K562 (cell line): Measurements from ENCODE around the gene SIK3. TPM values are rescaled to one million over a fixed set of nuclear protein-coding genes. Genes with fewer than 3 reads are reported as not detected.

ENCODE experiments used
- ATAC-seq: fragments of 200-7000 bp; cut with Tn5 transposase; 3 replicates; pipeline ENCODE4 v1.9.1; 2020; ENCODE audit warnings: moderate library complexity
- BruUV-seq: library from RNA; stranded (reverse); fragments of 400-500 nt; replicated peaks from 2 replicates; lab custom pipeline; 2021; lab: Mats Ljungman, UMichigan
- CTCF ChIA-PET: fragments of 300-600 bp; formaldehyde crosslinking; extraction: SDS; loops from one replicate; lab custom pipeline; 2021; ENCODE audit warnings: low intra/inter-chr PET ratio; lab: Yijun Ruan, JAX
- POLR2A ChIA-PET: fragments of 300-600, 350-650 bp; sonication (Branson Sonifier 250); formaldehyde crosslinking; extraction: SDS; loops from one replicate; lab custom pipeline; 2021; ENCODE audit warnings: antibody characterized with exemption, inconsistent platforms; lab: Yijun Ruan, JAX
- DNase-seq, 4 experiments: peaks; one replicate each; pipeline versions ENCODE4 v3.0.0 to v3.0.0-alpha.2; 2011 to 2018; ENCODE audit warnings: low spot score in 3 of 4, mixed read lengths in 3 of 4; ENCODE audit errors: extremely low read depth in 1 of 4
- FAIRE-seq: peaks from 2 replicates; lab custom pipeline; 2011; peaks lifted over from hg19 to GRCh38; lab: Jason Lieb, UNC
- H2AFZ ChIP-seq: 2 replicates; pipeline ENCODE4 v1.6.0; 2011; ENCODE audit warnings: low read depth, low read length, control low read depth, inconsistent platforms
- H3K27ac ChIP-seq: fragments of 200-600 bp; 3 replicates; pipeline ENCODE4 v1.8.0; 2011; ENCODE audit warnings: low read depth, mild to moderate bottlenecking, control low read depth, inconsistent platforms, low read length, moderate library complexity, mixed read lengths; ENCODE audit errors: extremely low read depth
- H3K27me3 ChIP-seq, 2 experiments: fragments of 300-600 bp in 1 of 2; 2 replicates in 1 of 2; 3 replicates in 1 of 2; pipeline versions ENCODE4 v1.6.0 to v1.8.0; 2011; ENCODE audit warnings: inconsistent platforms in 2 of 2, low read length in 2 of 2, mild to moderate bottlenecking in 1 of 2, mixed read lengths in 1 of 2, moderate library complexity in 1 of 2; ENCODE audit not compliant: control insufficient read depth in 2 of 2, insufficient read depth in 2 of 2
- H3K36me3 ChIP-seq: fragments of 300-600 bp; 3 replicates; pipeline ENCODE4 v1.8.0; 2011; ENCODE audit warnings: mild to moderate bottlenecking, low read length, inconsistent platforms; ENCODE audit not compliant: control insufficient read depth, insufficient read depth
- H3K4me1 ChIP-seq, 2 experiments: fragments of 200-600 bp in 1 of 2; replicated peaks in 1 of 2; 2 replicates in 1 of 2; 3 replicates in 1 of 2; pipeline versions ENCODE4 v1.5.1 to v1.8.0; 2011; ENCODE audit warnings: inconsistent platforms in 2 of 2, low read length in 2 of 2, mild to moderate bottlenecking in 1 of 2, mixed read lengths in 1 of 2, moderate library complexity in 1 of 2; ENCODE audit not compliant: control insufficient read depth in 2 of 2, insufficient read depth in 2 of 2
- H3K4me2 ChIP-seq: 2 replicates; pipeline ENCODE4 v1.6.1; 2011; ENCODE audit warnings: low read length, control low read depth, inconsistent platforms, mixed read lengths; ENCODE audit not compliant: insufficient read depth
- H3K4me3 ChIP-seq: fragments of 200-600 bp; sonication (generic), shearing (Covaris generic); 2 replicates; pipeline ENCODE4 v1.5.1; 2016; ENCODE audit warnings: control low read depth, inconsistent platforms
- H3K79me2 ChIP-seq: fragments of 200-600 bp; 3 replicates; pipeline ENCODE4 v1.8.0; 2011; ENCODE audit warnings: low read length, inconsistent platforms; ENCODE audit not compliant: control insufficient read depth, insufficient read depth
- H3K9ac ChIP-seq, 2 experiments: 2 replicates each; pipeline versions ENCODE4 v1.6.0 to v1.6.1; 2011; ENCODE audit warnings: low read depth in 2 of 2, low read length in 2 of 2, control low read depth in 1 of 2, inconsistent platforms in 1 of 2, mild to moderate bottlenecking in 1 of 2, mixed read lengths in 1 of 2; ENCODE audit not compliant: insufficient read depth in 1 of 2
- H3K9me1 ChIP-seq: one replicate; pipeline ENCODE4 v1.6.0; 2011; ENCODE audit warnings: inconsistent platforms, mild to moderate bottlenecking, low read length, moderate library complexity; ENCODE audit not compliant: control insufficient read depth, insufficient read depth
- H3K9me3 ChIP-seq: replicated peaks from 2 replicates; pipeline ENCODE4 v1.5.1; 2011; ENCODE audit warnings: low read depth, low read length, inconsistent platforms; ENCODE audit not compliant: control insufficient read depth, insufficient read depth
- H4K20me1 ChIP-seq: replicated peaks from 2 replicates; pipeline ENCODE4 v1.6.1; 2011; ENCODE audit warnings: low read length, inconsistent platforms, mixed read lengths; ENCODE audit not compliant: control insufficient read depth, insufficient read depth
- BRF2 ChIP-seq: IDR thresholded peaks from 3 replicates; pipeline ENCODE4 v1.6.1; 2011; ENCODE audit warnings: borderline replicate concordance, mild to moderate bottlenecking; ENCODE audit not compliant: insufficient read length, insufficient read depth
- IRF2 ChIP-seq: sonication (generic); formaldehyde crosslinking; IDR thresholded peaks from 2 replicates; pipeline ENCODE4 v1.8.1; 2022; ENCODE audit warnings: mild to moderate bottlenecking, missing genetic modification reagents
- LCOR ChIP-seq: sonication (generic); formaldehyde crosslinking; IDR thresholded peaks from 2 replicates; pipeline ENCODE4 v1.8.0; 2022; ENCODE audit warnings: mild to moderate bottlenecking, missing genetic modification reagents
- NFE2 ChIP-seq: IDR thresholded peaks from 2 replicates; pipeline ENCODE4 v1.6.1; 2014; ENCODE audit warnings: antibody characterized with exemption, low read depth
- RBM39 ChIP-seq: fragments of 200-400 bp; formaldehyde crosslinking; optimal IDR thresholded peaks from 2 replicates; pipeline ENCODE3; 2018; ENCODE audit warnings: low read depth, low read length
- TAF1 ChIP-seq: IDR thresholded peaks from 2 replicates; pipeline ENCODE4 v1.6.1; 2011; ENCODE audit warnings: mild to moderate bottlenecking, low read length, moderate library complexity; ENCODE audit not compliant: insufficient read depth, control insufficient read depth, severe bottlenecking; ENCODE audit errors: extremely low read depth
- TSC22D4 ChIP-seq: fragments of 450-650 bp; IDR thresholded peaks from 2 replicates; pipeline ENCODE4 v1.6.1; 2016; ENCODE audit warnings: missing genetic modification characterization, missing biosample characterization, control low read depth
- ZEB2 ChIP-seq: fragments of 450-650 bp; IDR thresholded peaks from 2 replicates; pipeline ENCODE4 v1.6.1; 2016
- ZNF668 ChIP-seq: fragments of 250-450 bp; sonication (Bioruptor Pico); IDR thresholded peaks from 2 replicates; pipeline ENCODE4 v1.8.0; 2022; ENCODE audit warnings: mild to moderate bottlenecking, inconsistent platforms
- WGBS: fragments of 100-300 bp; shearing (Covaris generic); methylation state at CpG from one replicate; pipeline ENCODE4 v1.1.6; 2016; ENCODE audit warnings: low coverage, mixed read lengths; ENCODE audit not compliant: insufficient coverage; ENCODE audit errors: missing lambda C conversion rate; 5-methylcytosine and 5-hydroxymethylcytosine counted together
- in situ Hi-C: fragments of 300-500 bp; cut with MboI; formaldehyde crosslinking; loops from 4 replicates; pipeline ENCODE4 v1.15.0; 2018; ENCODE audit warnings: inconsistent platforms, mixed read lengths
- intact Hi-C: fragments of 100-400 bp; cut with micrococcal nuclease; formaldehyde crosslinking; loops from 2 replicates; pipeline ENCODE4 v1.14.2; 2022
- polyA plus RNA-seq, 8 experiments: library from polyadenylated mRNA; depleted of rRNA in 4 of 8; stranded (reverse) in 5 of 8; unstranded in 3 of 8; fragments of >200 nt; fragmentation: Nextera tagmentation in 2 of 8; fragmentation: Illumina TruSeq in 1 of 8; extraction: Ambion mirVana in 2 of 8; extraction: Trizol in 1 of 8; gene quantifications; 2 replicates each; pipeline versions ENCODE4 v1.2.1 to v1.2.3, GENCODE V29; 2011 to 2014; ENCODE audit warnings: inconsistent platforms in 1 of 8, missing spikeins in 1 of 8
- total RNA-seq, 7 experiments: library from RNA; depleted of rRNA in 6 of 7; stranded (reverse); fragments of >200 nt in 6 of 7; fragmentation: Illumina TruSeq in 2 of 7; extraction: Trizol in 2 of 7; gene quantifications; 2 replicates each; pipeline versions ENCODE4 v1.2.1 to v1.2.3, GENCODE V29; 2011 to 2021; ENCODE audit warnings: low replicate concordance in 1 of 7
- TF ChIP-seq, protein P1 (sequence below): IDR thresholded peaks from 2 replicates; pipeline ENCODE4 v1.6.1; 2016; ENCODE audit warnings: missing genetic modification characterization, missing compliant biosample characterization

The SIK3 gene
- total and polyA plus RNA-seq, 9 of the 15 experiments (the other 6 are each of a cell fraction or from before 2014, with no cell fraction given) = 1.6 to 21.6 (median 8.0) TPM

- no peaks in the 10 kb centered on the region for H3K4me1 ChIP-seq
- in situ Hi-C loops = no loop called here
- H3K9me3 ChIP-seq = no peaks in the 10 kb centered on the region
- H3K27me3 ChIP-seq = no peaks in the 10 kb centered on the region
- CTCF ChIA-PET = no interaction called here
- FAIRE-seq (no peak), ATAC-seq (no peak), DNase-seq (no peak)
- no TSS peak for BruUV-seq
- no peak overlapping the region for H3K4me2 ChIP-seq
- no peak overlapping the region for H3K27ac ChIP-seq
- H3K36me3 ChIP-seq = peaks cover 88% of the 10 kb centered on the region
- no peak overlapping the region for H3K4me3 ChIP-seq
- H3K9me1 ChIP-seq = no peaks in the 10 kb centered on the region
- intact Hi-C loops = no loop called here
- no peak for TF ChIP-seq IRF2 (CRISPR knock-in tag)
- TF ChIP-seq ZNF668 (CRISPR knock-in tag) = no peak
- TF ChIP-seq LCOR (CRISPR knock-in tag) = no peak
- no peak for TF ChIP-seq BRF2
- TF ChIP-seq ZEB2 = no peak
- no peak for TF ChIP-seq NFE2
- TF ChIP-seq, protein P1, sequence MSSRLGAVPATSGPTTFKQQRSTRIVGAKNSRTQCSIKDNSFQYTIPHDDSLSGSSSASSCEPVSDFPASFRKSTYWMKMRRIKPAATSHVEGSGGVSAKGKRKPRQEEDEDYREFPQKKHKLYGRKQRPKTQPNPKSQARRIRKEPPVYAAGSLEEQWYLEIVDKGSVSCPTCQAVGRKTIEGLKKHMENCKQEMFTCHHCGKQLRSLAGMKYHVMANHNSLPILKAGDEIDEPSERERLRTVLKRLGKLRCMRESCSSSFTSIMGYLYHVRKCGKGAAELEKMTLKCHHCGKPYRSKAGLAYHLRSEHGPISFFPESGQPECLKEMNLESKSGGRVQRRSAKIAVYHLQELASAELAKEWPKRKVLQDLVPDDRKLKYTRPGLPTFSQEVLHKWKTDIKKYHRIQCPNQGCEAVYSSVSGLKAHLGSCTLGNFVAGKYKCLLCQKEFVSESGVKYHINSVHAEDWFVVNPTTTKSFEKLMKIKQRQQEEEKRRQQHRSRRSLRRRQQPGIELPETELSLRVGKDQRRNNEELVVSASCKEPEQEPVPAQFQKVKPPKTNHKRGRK (tag) = no peak
- no peak for TF ChIP-seq RBM39
- TF ChIP-seq TAF1 = no peak
- TF ChIP-seq TSC22D4 = no peak
- H2AFZ ChIP-seq = no peak overlapping the region
- POLR2A ChIA-PET = no interaction called here
- no peaks in the 10 kb centered on the region for H3K79me2 ChIP-seq
- WGBS = 86% methylated on average over 3 of the region's 3 CpGs
- H3K9ac ChIP-seq = no peak overlapping the region
- no peaks in the 10 kb centered on the region for H4K20me1 ChIP-seq
Observed at GRCh38 chr11:116871248-116871647, 227.0 kb downstream of the SIK3 start.
